Activated gamma-delta T cell treated with anti-CD3 and anti-CD28 coated beads, Interleukin-2, amount 50 U/mL, for 16 hours (primary cell): Measurements from ENCODE around the gene CEACAM8.
A peak's percentile ranks its signal among the peaks of the same experiment; 100 is the strongest.
"Not testable (repeated sequence)": the region's sequence is repeated elsewhere in the genome, so short reads cannot be mapped to it uniquely, and the experiment has no call there.

Experiments
- DNase-seq: peaks from one replicate; pipeline ENCODE4 v3.0.0-alpha.2; 2020; ENCODE audit warnings: low read depth

CEACAM8 gene

GRCh38 chr19:42594617-42595489, at the start of gene CEACAM8:
Gene CEACAM8 (minus strand): TSS chr19:42594924. CDS start chr19:42594828, 96 bp downstream.
- DNase-seq, result no peak

- DNase-seq, result not testable (repeated sequence)
Measured at GRCh38 chr19:42639324-42640092, 44.8 kb upstream of the CEACAM8 start.

DNA sequence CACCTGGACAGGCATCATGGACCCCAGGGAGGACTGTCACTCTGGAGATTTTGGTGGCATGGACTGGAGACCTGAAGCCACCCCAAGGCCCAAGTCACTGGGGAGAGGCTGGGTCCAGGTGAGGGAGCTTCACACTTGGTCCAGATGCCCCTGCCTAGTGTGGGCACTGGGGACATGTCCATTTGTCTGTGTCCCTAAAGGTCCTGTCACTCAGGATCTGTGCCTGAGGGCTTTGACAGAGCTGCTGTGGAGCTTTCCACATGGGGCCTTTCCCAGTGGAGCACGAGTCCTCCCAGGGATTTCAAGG, 40.5 kb upstream of the CEACAM8 start:
- no peak for DNase-seq

- peak; percentile 10 for DNase-seq
Measured at GRCh38 chr19:42634409-42635232, 39.9 kb upstream of the CEACAM8 start.

- no peak for DNase-seq
Measured at GRCh38 chr19:42629191-42629590, 34.5 kb upstream of the CEACAM8 start.

GRCh38 chr19:42628411-42629140, 33.9 kb upstream of the CEACAM8 start:
- DNase-seq, result no peak

- DNase-seq, result no peak
Measured at GRCh38 chr19:42627916-42628315, 33.2 kb upstream of the CEACAM8 start.

GRCh38 chr19:42626181-42626580, 31.5 kb upstream of the CEACAM8 start:
- no peak for DNase-seq

DNA sequence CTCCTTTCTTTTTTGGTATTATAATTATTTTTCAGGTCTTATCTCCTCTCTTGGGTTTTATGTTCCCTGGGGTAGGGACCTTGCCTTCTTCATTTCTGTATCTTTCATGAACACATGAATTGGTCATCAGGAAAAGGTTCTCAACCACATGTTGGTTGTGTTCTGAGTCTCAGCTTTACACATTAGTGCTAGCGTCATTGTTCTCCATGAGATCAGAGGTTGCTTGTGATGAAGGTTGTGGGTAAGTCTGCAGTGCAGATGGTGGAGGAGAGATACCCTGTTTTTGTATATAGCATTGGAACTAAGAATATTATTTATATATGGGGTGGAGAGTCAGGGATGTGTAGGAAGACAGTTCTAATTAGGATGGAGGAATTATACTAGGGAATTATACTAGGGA, 24.5 kb upstream of the CEACAM8 start:
- DNase-seq, result no peak

GRCh38 chr19:42613666-42614065, 18.9 kb upstream of the CEACAM8 start:
- no peak for DNase-seq

GRCh38 chr19:42610401-42610915, 15.7 kb upstream of the CEACAM8 start:
- not testable (repeated sequence) for DNase-seq

DNA sequence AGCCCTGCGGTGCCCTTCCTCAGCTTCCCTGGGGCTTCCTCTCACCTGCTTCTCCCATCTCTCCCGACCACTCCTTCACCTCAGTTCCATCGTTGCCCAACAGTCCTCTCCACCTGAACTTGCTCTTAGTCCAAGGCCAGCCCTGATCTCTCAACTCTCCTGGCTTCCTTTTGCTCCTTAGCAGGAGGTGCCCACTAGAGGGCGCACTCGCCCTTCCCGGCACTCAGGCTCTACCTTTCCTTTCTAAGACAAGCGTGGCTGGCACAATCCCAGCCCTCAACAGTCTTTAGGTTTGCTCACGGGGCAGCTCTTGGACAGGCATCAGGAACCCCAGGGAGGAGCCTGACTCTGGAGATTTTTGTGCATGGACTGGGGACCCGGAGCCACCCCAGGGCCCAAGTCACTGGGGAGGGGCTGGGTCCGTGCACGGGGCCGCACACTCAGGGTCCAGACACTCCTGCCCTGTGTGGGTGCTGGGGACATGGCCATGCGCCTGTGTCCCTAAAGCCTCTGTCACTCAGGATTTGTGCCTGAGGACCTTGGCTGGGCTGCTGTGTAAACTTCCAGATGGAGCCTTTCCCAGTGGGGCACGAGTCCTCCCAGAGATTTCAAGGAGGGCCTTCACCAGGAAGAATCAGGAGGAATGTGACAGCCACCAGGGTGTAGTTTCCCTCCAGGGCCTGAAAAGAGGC, 12.1 kb upstream of the CEACAM8 start:
- peak; percentile 15 for DNase-seq

GRCh38 chr19:42601811-42602443, 7.2 kb upstream of the CEACAM8 start:
- no peak for DNase-seq

DNA sequence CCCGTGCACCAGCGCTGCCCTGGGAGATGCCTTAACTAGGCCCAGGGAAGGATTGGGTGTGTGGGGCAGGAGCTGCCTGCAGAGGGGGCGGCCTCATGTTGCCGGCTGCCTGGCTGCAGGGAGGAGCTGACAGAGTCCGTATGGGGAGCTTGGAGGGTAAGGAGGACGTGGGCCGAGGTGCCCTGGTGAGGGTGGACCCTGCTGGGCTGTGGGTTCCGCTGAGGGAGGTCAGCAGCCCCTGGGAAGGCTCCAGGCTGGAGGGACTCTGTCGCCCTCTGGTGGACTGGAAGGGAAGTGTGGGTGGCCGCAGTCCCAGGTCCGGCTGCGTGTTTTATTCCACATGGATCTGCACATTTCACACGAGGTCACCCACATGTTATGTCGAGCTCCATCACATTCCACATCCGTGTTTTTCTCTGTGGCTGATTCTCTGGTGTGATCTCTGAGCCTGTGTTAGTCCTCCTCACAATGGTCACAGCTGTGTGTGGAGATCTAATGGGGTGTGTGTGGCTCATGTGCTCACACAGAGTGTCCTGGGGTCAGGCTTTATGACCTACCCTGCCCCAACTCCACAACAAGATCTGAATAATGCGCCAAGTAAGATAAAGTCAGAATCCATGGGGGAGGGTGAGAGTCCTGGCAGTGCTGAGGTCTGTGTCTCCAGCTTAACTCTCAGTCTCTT, 1.8 kb upstream of the CEACAM8 start:
- no peak for DNase-seq

DNA sequence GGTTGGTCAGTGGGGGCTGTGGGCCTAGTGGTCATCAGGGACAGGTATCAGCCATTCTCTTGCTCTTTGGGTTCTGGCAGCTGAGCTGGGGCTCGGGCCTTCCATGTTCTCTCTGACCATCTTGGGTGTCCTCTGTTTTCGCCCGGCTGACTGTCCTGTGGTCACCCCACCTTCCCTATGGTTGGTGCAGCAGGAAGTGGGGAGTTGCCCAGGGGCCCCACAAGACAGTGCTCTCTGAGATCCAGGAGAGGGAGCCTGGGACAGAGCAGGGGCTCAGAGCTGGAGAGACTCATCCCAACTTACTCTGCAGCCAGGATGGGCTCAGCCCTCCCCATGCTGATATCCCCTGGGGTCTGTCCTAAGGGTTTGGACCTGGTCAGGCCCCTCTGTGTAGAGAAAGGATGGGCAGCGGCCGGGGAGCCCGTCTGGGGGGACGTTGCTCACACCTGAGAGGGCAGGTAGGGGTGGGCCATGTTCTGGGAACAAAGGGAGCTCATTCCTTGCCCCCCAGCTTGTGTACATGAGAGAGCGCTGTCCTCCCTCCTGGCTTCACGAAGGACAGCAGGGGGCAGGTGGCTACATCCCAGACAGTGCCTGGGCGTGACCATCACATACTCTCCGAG, 937 bp upstream of the CEACAM8 start:
- no peak for DNase-seq

DNA sequence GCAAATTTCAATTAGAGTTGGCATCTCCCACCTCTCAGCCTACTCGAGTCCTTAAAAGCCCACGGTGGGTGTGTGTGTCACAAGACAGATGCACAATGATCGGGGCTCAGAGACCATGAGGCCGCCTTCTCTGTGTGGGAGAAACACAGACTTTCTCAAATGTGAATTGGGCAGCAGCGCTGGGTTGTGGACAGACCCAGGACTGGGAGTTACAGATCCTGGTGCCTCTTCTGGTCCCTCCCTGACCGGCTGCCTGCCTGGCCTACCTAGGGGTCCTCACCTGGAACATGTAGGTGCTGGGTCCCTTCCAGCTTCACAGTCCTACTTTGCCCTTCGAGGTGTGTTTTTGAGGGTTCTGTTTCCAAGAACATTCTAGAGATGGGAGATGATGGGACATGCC, 4.9 kb downstream of the CEACAM8 start:
- DNase-seq, result no peak

DNA sequence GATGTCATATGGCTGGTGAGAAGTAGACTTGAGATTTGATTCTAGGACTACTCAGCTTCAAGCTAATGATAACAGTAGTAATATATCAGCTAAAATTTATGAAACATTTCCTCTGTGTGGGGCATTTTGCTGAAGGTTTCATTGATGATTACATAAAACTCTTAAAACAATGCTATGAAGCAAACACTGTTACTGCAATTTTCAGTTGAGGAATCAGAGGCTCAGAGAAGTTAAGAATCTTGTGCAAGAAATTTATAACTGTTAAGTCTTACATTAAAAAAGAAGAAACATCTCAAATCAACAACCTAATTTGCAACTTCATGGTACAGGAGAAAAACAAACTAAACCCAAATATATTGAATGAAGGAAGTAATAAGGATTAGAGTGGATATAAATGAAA, 10.3 kb downstream of the CEACAM8 start:
- DNase-seq, result no peak

GRCh38 chr19:42577016-42577415, 17.7 kb downstream of the CEACAM8 start:
- DNase-seq, result no peak

DNA sequence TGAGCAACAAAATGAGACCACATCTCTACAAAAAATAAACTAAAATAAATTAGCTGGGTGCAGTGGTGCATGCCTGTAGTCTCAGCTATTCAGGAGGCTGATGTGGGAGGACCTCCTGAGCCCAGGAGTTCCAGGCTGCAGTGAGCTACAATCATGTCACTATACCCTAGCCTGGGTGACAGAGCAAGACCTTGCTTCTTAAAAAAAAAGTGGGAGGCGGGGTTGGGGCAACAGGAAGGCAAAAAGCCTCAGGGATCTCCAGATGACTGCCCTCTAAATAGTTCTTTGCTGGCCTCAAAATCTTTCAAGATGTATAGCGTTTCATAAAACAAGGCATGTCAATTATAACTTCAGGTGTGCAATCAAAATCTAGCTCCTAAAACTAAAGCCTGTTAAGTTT, 18.5 kb downstream of the CEACAM8 start:
- no peak for DNase-seq
